ENCODE data around the gene MCC.
A peak's percentile ranks its signal among the peaks of the same experiment; 100 is the strongest.

MCC gene

DNA sequence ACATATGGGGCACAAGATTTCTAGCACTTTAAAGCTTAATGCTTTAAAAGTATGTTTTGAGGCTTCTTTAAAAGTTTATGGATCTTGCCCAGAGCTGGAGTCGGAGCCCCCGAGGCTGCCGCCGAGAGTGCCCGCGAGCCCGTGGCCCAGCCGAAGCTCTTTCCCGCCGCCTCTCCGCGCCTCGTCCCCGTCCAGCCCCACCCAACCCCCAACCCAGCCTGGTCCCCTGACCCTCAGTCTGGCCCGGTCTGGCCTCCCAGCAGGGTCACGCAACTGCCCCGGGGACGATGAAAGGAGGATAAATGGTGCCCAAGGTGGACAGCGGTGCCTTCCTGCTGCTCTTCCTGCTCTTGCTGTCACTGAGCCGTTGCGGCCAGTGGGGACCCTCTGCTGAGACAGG lies 55.2 kb downstream of the MCC start:
- Histone ChIP-seq H4K91ac (ENCODE audit: low read depth, low read length) (no peak overlapping the region), H3K79me1 (ENCODE audit: low read length) (no peaks in the 10 kb centered on the region), H4K12ac (ENCODE audit: low read depth, low read length) (no peak overlapping the region), H3K27me3 (ENCODE audit: insufficient read depth, low read length) (no peaks in the 10 kb centered on the region), H3K27ac (ENCODE audit: low read depth, low read length) (no peak overlapping the region), H3K79me2 (ENCODE audit: control insufficient read depth, insufficient read depth, low read length, poor library complexity) (no peaks in the 10 kb centered on the region), H3K14ac (ENCODE audit: low read length) (no peak overlapping the region), H3K4me1 (ENCODE audit: control insufficient read depth in 1 of 2, insufficient read depth in 2 of 2, low read length in 2 of 2) (no peaks in the 10 kb centered on the region), H3K4me3 (ENCODE audit: low read depth, low read length) (no peak overlapping the region), H3K36me3 (ENCODE audit: control insufficient read depth in 1 of 2, insufficient read depth in 2 of 2, low read length in 2 of 2) (no peaks in the 10 kb centered on the region), H3K18ac (ENCODE audit: low read length) (no peak overlapping the region), H2BK12ac (ENCODE audit: low read length) (no peak overlapping the region), H3K4me2 (ENCODE audit: low read length) (no peak overlapping the region), H2BK120ac (ENCODE audit: insufficient read depth, low read length, poor library complexity) (no peak overlapping the region), H3K4ac (ENCODE audit: low read depth, low read length) (no peak overlapping the region), H4K8ac (ENCODE audit: low read depth, low read length) (no peak overlapping the region), H2AK5ac (ENCODE audit: low read length) (no peak overlapping the region), H2BK5ac (ENCODE audit: low read depth, low read length, poor library complexity) (no peak overlapping the region), H2AFZ (ENCODE audit: insufficient read depth, low read length, poor library complexity) (no peak overlapping the region), H3K23ac (ENCODE audit: low read length) (no peak overlapping the region), H3K9ac (ENCODE audit: low read length) (no peak overlapping the region), H3K9me3 (ENCODE audit: insufficient read depth, low read depth, low read length) (peaks cover 2% of the 10 kb centered on the region)
- no peak for DNase-seq
- WGBS (ENCODE audit: extremely low coverage, insufficient coverage, insufficient read length) = no CpG with 5 or more reads among the region's 21 CpGs

DNA sequence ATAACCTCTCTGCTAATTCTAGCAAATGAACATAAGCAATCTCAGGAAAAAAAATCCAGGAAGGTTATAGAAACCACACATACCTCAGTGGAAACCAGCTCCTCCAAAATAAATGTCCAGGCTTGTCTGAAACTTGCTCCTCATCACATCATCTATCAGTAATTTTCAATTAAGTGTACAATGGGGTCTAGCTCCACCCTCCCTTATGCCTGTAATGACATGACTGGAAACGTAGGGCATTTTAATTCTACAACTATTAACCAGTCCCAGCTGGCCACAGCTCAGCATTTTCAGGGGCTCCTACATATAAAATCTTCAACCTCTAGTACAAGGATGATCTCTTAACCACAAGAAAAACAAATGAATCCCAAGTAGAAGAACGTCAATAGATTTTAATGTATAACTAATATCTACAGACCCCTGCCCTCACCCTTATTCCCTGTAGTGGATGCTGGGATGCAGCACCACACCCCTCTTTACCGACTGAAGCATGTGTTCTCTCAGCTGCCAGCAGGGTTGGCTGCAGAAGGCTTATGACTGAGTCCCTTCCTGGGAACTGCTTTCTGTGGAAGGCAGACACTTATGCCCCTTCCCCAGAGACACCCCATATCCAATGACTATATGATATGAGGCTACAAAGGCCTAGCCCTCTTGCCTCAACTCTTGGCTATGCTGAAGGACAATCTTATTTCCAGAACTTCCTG lies 60.2 kb downstream of the MCC start:
- no peaks in the 10 kb centered on the region for H3K4me1 ChIP-seq (ENCODE audit: control insufficient read depth in 1 of 2, insufficient read depth in 2 of 2, low read length in 2 of 2)
- H3K4me3 ChIP-seq (ENCODE audit: low read depth, low read length) = no peak overlapping the region
- H4K12ac ChIP-seq (ENCODE audit: low read depth, low read length) = no peak overlapping the region
- no peaks in the 10 kb centered on the region for H3K9me3 ChIP-seq (ENCODE audit: insufficient read depth, low read depth, low read length)
- no CpG with 5 or more reads among the region's 3 CpGs for WGBS (ENCODE audit: extremely low coverage, insufficient coverage, insufficient read length)
- no peaks in the 10 kb centered on the region for H3K79me2 ChIP-seq (ENCODE audit: control insufficient read depth, insufficient read depth, low read length, poor library complexity)
- no peak overlapping the region for H4K8ac ChIP-seq (ENCODE audit: low read depth, low read length)
- H3K9ac ChIP-seq (ENCODE audit: low read length) = no peak overlapping the region
- DNase-seq = no peak
- H2BK5ac ChIP-seq (ENCODE audit: low read depth, low read length, poor library complexity) = no peak overlapping the region
- no peak overlapping the region for H3K4ac ChIP-seq (ENCODE audit: low read depth, low read length)
- no peak overlapping the region for H3K23ac ChIP-seq (ENCODE audit: low read length)
- H2BK12ac ChIP-seq (ENCODE audit: low read length) = no peak overlapping the region
- H3K27me3 ChIP-seq (ENCODE audit: insufficient read depth, low read length) = no peaks in the 10 kb centered on the region
- H4K91ac ChIP-seq (ENCODE audit: low read depth, low read length) = no peak overlapping the region
- no peak overlapping the region for H2AFZ ChIP-seq (ENCODE audit: insufficient read depth, low read length, poor library complexity)
- no peak overlapping the region for H3K27ac ChIP-seq (ENCODE audit: low read depth, low read length)
- H3K14ac ChIP-seq (ENCODE audit: low read length) = no peak overlapping the region
- no peak overlapping the region for H2BK120ac ChIP-seq (ENCODE audit: insufficient read depth, low read length, poor library complexity)
- H2AK5ac ChIP-seq (ENCODE audit: low read length) = no peak overlapping the region
- no peaks in the 10 kb centered on the region for H3K79me1 ChIP-seq (ENCODE audit: low read length)
- no peak overlapping the region for H3K4me2 ChIP-seq (ENCODE audit: low read length)
- no peak overlapping the region for H3K18ac ChIP-seq (ENCODE audit: low read length)
- H3K36me3 ChIP-seq (ENCODE audit: control insufficient read depth in 1 of 2, insufficient read depth in 2 of 2, low read length in 2 of 2) = no peaks in the 10 kb centered on the region

DNA sequence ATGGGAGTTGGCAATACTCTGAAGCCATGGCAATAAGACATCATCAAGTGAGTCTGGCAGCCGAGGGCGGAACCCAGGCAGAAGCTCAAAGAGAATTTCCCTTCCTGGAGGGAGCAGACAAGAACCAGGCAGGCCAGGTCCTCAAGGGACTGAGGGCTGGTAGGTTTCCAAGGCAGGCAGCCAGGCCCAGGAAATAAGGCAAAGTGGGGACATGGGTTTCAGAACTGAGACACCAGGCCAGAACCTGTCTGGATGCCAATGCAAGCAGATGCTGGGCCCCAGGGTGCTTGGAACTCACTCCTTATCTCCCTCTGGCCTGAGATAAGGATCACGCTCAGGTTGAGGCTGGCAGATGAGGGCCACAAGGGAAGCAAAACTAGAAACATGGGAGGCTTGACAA lies 62.3 kb downstream of the MCC start:
- H3K4me1 ChIP-seq (ENCODE audit: control insufficient read depth in 1 of 2, insufficient read depth in 2 of 2, low read length in 2 of 2) = no peaks in the 10 kb centered on the region
- H2BK5ac ChIP-seq (ENCODE audit: low read depth, low read length, poor library complexity) = no peak overlapping the region
- no peak overlapping the region for H4K12ac ChIP-seq (ENCODE audit: low read depth, low read length)
- no peaks in the 10 kb centered on the region for H3K36me3 ChIP-seq (ENCODE audit: control insufficient read depth in 1 of 2, insufficient read depth in 2 of 2, low read length in 2 of 2)
- DNase-seq = peak; percentile 35 to 58
- H3K23ac ChIP-seq (ENCODE audit: low read length) = no peak overlapping the region
- no peak overlapping the region for H3K27ac ChIP-seq (ENCODE audit: low read depth, low read length)
- H3K79me1 ChIP-seq (ENCODE audit: low read length) = no peaks in the 10 kb centered on the region
- no peak overlapping the region for H3K14ac ChIP-seq (ENCODE audit: low read length)
- no peaks in the 10 kb centered on the region for H3K79me2 ChIP-seq (ENCODE audit: control insufficient read depth, insufficient read depth, low read length, poor library complexity)
- H2BK120ac ChIP-seq (ENCODE audit: insufficient read depth, low read length, poor library complexity) = no peak overlapping the region
- no peaks in the 10 kb centered on the region for H3K27me3 ChIP-seq (ENCODE audit: insufficient read depth, low read length)
- no peak overlapping the region for H4K91ac ChIP-seq (ENCODE audit: low read depth, low read length)
- H3K18ac ChIP-seq (ENCODE audit: low read length) = no peak overlapping the region
- H3K9me3 ChIP-seq (ENCODE audit: insufficient read depth, low read depth, low read length) = no peaks in the 10 kb centered on the region
- no peak overlapping the region for H3K4me3 ChIP-seq (ENCODE audit: low read depth, low read length)
- H2AFZ ChIP-seq (ENCODE audit: insufficient read depth, low read length, poor library complexity) = no peak overlapping the region
- no peak overlapping the region for H2BK12ac ChIP-seq (ENCODE audit: low read length)
- no peak overlapping the region for H3K4me2 ChIP-seq (ENCODE audit: low read length)
- no peak overlapping the region for H4K8ac ChIP-seq (ENCODE audit: low read depth, low read length)
- H2AK5ac ChIP-seq (ENCODE audit: low read length) = no peak overlapping the region
- no peak overlapping the region for H3K4ac ChIP-seq (ENCODE audit: low read depth, low read length)
- H3K9ac ChIP-seq (ENCODE audit: low read length) = no peak overlapping the region
- no CpG with 5 or more reads among the region's 3 CpGs for WGBS (ENCODE audit: extremely low coverage, insufficient coverage, insufficient read length)

DNA sequence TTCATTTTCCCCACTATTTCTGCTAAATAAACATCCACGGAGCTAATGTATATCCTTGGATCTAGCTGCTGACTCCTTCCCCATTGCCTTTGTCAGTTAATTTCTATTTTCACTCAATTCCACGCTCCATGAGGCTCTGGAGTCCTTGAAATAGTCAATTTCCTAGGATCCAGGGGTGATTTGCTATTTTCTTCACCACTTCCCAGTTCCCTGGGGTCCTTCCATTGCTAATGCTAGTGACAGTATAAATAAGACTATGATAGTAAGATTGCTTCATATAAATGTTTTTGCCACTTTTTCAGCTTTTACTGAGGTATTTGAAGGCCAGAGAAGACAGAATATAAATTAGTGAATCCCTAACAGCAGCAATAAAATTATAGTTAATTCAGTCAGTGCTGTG lies 66.6 kb downstream of the MCC start:
- H3K79me1 ChIP-seq (ENCODE audit: low read length) = no peaks in the 10 kb centered on the region
- no peak overlapping the region for H3K4me3 ChIP-seq (ENCODE audit: low read depth, low read length)
- H3K23ac ChIP-seq (ENCODE audit: low read length) = no peak overlapping the region
- no peak overlapping the region for H3K18ac ChIP-seq (ENCODE audit: low read length)
- H3K79me2 ChIP-seq (ENCODE audit: control insufficient read depth, insufficient read depth, low read length, poor library complexity) = no peaks in the 10 kb centered on the region
- H4K8ac ChIP-seq (ENCODE audit: low read depth, low read length) = no peak overlapping the region
- H4K91ac ChIP-seq (ENCODE audit: low read depth, low read length) = no peak overlapping the region
- H3K9me3 ChIP-seq (ENCODE audit: insufficient read depth, low read depth, low read length) = no peaks in the 10 kb centered on the region
- no peak overlapping the region for H2AFZ ChIP-seq (ENCODE audit: insufficient read depth, low read length, poor library complexity)
- no peak overlapping the region for H4K12ac ChIP-seq (ENCODE audit: low read depth, low read length)
- no peak overlapping the region for H3K14ac ChIP-seq (ENCODE audit: low read length)
- no peak overlapping the region for H3K9ac ChIP-seq (ENCODE audit: low read length)
- H2AK5ac ChIP-seq (ENCODE audit: low read length) = no peak overlapping the region
- H3K27ac ChIP-seq (ENCODE audit: low read depth, low read length) = no peak overlapping the region
- no peak for DNase-seq
- H2BK120ac ChIP-seq (ENCODE audit: insufficient read depth, low read length, poor library complexity) = no peak overlapping the region
- H3K36me3 ChIP-seq (ENCODE audit: control insufficient read depth in 1 of 2, insufficient read depth in 2 of 2, low read length in 2 of 2) = no peaks in the 10 kb centered on the region
- no peaks in the 10 kb centered on the region for H3K27me3 ChIP-seq (ENCODE audit: insufficient read depth, low read length)
- no peak overlapping the region for H2BK5ac ChIP-seq (ENCODE audit: low read depth, low read length, poor library complexity)
- no peak overlapping the region for H3K4me2 ChIP-seq (ENCODE audit: low read length)
- no peak overlapping the region for H2BK12ac ChIP-seq (ENCODE audit: low read length)
- no peak overlapping the region for H3K4ac ChIP-seq (ENCODE audit: low read depth, low read length)
- no peaks in the 10 kb centered on the region for H3K4me1 ChIP-seq (ENCODE audit: control insufficient read depth in 1 of 2, insufficient read depth in 2 of 2, low read length in 2 of 2)
- WGBS (ENCODE audit: extremely low coverage, insufficient coverage, insufficient read length) = no CpG with 5 or more reads among the region's 2 CpGs
